Activated naive CD4-positive, alpha-beta T cell (primary cell): ENCODE data around the gene DGKI.
"Not testable (repeated sequence)": the region's sequence is repeated elsewhere in the genome, so short reads cannot be mapped to it uniquely, and the experiment has no call there.

Experiments used
- DNase-seq, 4 experiments: peaks; one replicate each; lab custom pipeline; 2025; lab: John Stamatoyannopoulos, UW

Gene DGKI

DNA sequence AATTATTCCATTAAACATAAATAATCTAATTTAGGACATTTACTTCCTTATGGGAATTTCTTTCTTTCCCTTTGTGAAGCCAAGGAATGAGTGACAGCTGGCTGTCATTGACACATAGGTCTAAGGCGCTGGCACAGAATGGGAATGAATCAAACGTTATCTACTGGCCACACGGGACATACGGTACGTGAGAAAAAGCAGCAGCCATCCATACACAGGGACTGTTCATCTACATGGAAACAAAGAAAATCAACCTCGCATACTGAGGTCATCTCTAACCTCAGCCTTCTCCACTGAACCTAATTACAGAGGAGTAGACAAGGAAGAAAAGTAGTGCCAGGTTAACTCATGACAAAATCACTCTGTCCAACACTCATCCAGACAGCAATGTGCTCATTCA lies 376.9 kb downstream of the DGKI start:
- DNase-seq, result no peak

DNA sequence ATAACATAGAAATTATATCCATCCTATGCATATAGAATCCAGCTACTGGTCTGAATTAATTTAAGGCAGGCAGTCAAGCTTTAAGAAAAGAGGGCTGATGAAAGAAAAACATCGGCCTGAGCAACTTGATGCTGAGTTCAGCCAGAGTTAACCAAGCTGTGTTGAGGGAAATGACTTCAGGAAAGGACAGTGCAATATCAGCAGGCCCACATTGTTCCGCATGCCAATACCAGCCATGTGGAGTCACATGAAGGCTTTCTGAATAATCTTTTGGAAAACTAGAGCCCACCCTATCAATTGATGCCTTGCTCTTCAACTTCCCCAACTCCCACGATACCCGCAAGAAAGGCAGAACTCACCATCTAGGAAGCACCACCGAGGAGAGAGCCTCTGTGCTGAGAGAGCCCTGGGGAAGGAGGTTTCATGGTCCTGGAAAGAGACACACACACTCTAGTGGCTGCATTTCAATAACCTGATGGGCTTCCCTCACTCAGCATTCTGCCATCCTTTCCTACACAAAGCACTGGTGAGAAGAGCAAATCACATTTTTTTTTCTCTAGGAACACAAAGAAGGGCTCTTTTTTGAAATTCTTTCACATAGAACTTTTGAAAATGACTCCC lies 377.5 kb downstream of the DGKI start:
- DNase-seq, result no peak

DNA sequence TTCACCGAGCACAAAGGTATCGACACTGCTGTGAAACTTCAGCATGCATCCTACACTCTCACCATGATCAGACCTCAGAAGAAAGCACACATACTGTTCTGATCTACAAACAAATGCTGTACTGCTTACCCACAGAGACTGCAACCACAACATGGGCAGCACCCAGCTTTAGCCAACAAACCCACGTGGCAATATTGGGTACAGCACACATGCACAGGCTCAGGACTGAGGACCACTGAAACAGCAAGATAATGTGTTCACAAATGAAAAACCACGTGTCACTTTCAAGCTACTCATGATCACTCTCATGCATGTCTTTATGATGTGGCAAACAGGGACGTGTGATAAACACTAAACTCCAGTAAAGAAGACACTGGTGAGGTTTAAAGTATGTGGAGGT lies 383.9 kb downstream of the DGKI start:
- DNase-seq, result no peak

DNA sequence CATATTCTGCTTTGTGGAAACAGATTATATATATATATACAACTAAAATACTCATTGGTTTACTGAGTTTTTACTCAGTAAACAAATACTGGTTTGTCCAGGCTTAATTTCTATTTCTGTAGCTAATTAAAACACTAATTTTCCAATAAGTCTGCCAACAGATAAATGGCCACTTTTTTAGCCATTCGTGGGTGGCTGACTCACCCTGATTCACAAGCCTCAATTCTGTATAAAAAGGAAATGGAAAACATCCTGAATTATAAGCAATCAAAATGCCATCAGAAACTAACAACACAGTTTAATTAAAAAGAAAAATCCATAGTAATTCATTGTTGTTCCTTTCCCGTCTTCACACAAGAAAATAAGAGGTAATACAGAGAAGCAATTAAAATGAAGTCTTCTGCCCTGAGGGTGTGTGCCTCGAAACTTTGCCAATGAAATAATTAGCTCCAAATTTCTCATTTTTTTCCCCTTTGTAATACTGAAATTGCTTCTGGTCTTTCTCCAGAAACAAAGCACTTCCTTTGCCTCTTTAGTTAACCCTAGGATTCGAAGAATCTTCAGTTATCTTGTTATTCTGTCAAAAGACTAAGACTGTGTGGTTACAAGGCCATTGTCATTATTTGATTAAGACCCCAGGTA lies 384.6 kb downstream of the DGKI start:
- no peak for DNase-seq

DNA sequence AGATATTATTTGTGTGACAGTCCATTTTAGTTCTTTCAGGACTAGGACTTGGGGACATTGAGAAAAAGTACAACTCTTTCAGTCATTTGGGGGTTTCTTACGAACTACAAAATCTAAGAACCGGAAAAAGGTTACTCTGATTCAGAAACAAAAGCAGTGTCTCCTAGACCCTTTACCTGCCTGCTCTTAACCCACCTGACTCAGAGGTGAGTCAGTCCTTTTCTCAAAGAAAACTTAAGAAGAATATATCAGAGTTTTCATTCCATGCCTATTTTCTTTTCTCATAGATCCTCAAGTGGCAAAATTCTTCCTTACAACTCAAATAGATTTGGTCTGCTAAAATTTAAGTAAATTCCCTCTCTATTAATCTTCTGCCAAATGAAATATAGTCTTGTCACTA lies 388.4 kb downstream of the DGKI start:
- DNase-seq, result no peak

DNA sequence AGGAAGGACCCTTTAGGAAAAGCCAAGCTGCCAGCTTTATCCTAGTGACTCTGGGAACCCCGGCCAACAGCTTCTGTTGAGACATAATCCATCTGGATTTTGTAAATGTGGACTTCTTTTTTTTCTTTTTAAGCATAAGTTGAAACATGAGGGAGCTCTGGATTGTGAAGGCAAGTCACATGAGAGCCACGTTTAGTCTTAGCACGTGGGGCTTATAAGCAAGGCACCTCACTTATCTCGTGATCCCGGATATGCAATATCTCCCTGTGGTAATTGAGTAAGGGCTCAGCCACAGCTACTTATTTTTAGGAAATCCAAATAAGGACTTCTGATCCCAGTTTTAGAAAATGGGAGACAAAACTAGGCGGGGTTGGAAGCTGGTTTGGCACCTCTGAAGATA lies 392.0 kb downstream of the DGKI start:
- no peak for DNase-seq

DNA sequence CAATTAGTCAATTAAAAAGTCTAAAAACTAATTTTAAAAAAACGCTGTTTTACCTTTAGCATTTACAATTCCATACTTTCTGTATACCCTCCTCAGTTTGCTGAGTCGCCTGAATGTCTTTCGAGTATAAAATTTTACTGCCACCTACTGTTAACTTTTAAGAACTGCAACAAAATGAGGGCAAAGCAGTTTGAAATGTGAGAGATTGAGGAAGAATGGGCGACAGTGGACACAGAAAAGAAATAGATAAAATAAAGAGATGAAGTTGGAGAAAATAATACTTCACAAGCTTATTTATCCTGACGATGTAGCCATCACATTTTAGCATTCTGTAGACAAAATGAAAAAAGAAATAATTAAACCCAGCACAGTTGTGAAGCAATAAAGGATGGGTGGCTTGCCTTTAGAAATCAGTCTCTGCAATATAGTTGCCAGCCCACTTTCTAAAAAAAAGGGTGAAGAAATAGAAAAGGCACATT lies 392.5 kb downstream of the DGKI start:
- no peak for DNase-seq

DNA sequence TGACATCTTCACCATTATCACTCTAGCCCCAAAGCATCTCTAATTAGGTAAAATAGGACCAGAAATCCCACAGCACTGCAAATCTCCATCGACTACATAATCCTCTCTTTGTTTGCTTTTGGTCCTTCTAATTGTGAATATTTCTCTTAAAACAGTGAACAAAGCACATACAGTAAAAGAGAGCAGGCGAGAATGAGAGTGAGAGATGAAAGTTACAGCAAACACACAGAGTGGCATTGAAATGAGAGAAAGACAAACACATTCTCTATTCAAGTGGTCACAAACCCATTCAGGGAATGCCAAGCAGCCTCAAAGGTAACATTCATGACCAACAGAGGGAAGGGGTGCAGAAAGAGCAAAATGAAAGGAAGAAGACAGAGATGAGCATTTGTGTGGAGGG lies 393.4 kb downstream of the DGKI start:
- DNase-seq, result no peak

DNA sequence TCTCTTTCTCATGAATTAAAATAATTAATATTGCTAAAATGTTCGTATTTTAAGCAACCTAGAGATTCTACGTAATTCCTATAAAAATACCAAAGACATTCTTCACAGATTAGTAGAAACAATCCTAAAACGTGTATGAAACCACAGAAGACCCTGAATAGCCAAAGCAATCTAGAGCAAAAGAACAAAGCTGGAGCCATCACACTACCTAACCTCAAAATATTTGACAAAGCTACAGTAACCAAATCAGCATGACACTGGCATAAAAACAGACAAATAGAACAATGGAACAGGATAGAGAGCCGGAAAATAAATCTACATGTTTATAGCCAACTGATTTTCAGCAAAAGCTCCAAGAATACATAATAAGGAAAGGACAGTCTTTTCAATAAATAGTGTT lies 397.8 kb downstream of the DGKI start:
- no peak for DNase-seq

DNA sequence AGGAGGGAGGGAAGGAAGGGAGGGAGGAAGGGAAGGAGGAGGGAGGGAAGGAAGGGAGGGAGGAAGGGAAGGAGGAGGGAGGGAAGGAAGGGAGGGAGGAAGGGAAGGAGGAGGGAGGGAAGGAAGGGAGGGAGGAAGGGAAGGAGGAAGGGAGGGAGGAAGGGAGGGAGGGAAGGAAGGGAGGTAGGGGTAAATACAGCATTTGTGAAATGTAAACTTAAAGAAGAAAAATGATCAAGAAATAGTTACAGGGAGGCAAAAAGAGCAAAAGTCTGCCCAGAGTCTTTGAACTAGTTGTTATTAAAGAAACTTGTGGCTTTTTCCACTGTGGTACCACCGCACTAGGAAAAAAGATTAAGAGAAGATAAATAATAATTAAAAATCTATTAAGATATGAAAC lies 398.2 kb downstream of the DGKI start:
- DNase-seq, result not testable (repeated sequence)

DNA sequence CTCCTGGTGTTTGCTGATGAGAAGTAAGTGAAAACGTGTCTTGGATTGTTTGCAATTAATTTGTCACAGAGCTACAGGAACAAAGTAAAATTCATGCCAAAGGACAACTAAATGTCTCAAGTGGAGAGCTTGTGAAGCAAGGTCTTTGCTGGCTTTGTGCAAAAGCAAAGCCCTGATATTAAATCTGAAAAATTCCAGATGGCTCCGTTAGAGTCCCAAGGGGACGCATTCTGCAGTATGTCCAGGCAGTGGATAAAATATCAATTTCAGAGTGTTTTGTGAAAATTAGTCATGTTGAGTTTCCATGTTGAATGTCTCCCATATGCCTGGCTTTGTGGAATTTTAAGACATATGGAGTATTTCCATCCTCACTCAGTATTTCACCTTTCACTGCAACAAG lies 400.7 kb downstream of the DGKI start:
- DNase-seq, result no peak

DNA sequence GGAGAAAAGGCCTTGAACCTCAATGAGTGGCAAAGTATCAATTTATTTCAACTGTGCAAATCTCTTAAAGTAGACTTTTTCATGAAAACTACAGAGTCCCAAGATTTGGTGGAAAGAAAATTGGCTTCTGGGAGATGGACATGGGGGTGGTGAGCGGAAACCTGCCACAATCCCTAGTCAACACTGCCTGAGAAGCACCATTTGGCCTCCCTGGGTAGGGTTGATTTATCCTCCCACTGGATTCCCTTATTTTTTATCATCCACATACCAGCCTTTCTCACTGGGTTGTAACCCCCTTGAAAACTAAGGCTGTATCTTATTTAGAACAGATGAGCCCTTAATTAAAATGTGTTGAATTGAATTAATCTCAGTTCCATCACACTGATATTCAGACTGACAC lies 401.5 kb downstream of the DGKI start:
- DNase-seq, result no peak

DNA sequence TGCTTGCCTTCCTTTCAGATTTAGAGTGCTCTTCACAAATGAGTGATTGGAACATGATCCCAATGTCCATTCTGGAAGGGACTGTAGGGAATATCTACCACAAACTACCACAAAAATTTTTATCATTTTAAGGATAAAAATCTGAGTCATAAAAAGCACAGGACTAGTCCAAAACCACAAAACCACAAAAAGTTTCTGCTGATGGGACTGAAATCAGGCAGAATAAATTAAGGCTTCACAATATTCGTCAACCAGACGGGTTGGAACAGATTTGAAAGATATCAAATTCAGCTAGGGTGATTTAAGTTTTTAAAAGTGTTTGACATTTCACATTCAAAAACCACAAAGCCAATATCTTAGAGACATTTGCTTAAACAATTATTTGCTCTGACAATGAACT lies 403.2 kb downstream of the DGKI start:
- no peak for DNase-seq

DNA sequence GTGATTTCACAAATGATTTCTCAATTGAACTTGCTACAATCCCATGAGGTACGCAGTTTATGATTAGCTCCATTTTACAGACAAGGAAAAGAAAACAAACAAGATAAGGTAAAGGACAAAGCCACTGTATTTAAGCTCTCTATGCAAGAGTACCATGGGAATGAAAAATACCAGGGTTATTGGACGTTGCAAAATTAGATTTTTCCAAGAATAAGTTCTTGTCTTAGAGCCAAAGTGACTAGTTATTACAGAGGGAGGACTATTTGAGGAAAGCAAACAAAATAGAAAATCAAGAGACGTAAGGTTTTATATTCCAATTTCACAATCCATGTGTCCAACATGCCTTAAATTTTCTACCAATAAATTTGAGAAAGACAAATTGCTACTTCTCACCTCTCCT lies 405.3 kb downstream of the DGKI start:
- DNase-seq, result no peak

DNA sequence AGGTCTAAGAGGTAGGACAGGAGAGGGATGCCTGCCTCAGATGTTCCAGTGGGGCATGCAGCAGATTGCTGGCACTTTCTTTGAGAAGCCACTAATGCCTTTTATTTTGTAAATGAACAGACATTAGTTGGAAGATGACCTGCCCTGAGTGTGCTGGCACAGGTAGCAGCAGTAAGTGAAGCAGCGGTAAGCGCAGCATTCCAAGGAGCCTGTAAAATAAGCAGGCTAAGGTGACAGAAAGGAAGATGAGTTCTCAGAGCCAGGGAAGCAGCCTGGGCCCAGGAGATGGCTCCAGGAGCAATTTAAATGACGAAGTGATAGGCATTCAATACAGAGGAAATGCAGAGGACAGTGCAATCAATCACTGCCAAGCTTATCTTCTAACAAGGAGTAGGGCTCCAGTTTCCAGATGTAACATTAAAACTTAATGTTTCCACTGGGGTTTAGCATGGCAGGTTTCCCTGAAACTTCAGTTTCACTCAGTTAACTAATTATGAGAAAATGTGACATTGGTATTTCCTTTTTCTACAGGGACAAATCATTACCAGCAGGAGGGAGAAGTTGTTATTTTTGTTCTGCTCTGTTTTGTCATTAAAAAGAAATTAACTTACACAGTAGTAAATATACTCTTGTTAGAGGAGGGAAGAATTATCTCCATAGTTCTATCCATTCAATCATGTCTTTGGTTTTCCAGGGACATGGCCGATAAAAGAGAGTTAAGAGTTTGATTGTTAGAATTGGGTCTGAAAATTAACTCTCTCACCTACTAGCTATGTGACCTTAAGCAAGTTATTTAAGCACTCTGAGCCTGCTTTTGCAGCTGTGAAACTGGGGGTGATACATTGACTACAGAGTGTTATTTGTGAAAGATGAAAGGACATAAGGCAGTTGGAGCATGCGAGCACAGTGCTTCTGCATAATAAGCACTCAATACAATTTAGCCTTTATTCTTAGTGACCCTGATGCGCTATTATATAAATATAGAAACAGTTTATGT lies 406.6 kb downstream of the DGKI start:
- no peak for DNase-seq

DNA sequence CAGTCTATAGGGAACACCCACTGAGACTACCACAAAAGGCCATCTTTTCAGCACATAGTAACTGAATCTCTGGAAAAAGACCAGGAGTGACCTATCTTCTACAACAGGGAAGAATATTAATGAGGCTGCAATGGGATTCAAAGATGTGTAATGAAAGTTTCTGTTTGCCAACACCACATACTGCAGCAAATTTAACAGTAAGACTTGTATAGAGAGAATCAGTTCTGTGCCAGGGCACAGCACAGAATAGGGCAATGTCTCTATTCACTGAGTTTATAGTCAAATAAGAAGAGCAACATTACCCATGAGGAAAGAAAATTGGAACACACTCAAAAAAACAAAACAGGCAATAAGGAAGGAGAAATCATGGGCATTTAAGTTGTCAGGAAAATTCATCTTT lies 411.8 kb downstream of the DGKI start:
- DNase-seq, result no peak

DNA sequence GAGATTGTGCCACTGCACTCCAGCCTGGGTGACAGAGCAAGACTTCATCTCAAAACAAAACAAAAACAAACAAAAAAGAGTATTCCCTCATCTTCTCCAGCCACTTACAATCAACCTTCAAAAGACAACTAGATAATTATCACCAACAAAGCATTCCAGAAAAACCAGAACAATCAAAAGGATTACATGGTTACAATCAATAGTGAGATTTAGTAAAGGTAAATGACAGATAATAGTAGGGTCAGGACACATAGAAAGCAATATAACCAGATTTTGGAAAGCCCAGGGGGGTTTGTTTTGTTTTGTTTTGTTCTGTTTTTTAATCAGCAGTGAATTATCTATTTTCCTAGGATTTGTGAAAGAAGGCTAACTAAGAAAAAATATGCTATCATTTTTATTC lies 412.2 kb downstream of the DGKI start:
- no peak for DNase-seq

DNA sequence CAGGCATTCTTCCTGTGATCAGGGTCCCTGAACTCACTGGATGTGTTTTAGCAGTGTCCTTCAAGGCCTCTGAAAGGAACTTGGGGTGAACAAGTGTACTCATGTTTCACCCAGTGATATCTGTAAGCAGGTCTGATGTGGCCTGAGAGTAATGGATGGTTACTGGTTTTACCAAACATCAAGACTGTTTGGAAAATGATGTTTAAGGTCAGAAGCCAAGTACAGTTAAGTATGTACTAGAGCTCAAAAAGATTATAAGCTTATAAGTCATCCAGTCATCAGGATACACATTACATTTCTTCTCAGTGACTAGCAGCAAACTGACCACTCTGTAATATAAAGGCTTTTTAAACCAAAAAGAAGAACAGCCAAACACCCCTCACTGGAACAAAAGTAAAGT lies 423.5 kb downstream of the DGKI start:
- DNase-seq, result no peak

DNA sequence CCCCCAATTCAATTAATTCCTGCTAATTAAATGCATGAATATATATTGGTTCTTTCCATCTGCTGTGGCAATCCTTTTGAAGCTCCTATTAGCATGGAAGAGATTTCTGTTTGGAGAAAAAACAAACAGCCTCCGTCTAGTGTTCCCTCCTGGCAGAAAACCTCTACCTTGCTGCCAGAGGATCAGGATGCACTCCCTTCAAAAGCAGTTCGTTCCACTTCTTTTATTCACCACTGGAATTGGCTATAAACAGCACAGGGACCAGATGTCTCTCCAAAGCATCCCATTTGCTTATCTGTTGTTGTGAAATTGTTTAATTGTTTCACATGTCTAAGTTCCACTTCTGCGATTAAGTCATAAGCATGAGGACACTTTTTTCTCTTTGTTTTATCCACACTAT lies 425.4 kb downstream of the DGKI start:
- DNase-seq, result no peak

DNA sequence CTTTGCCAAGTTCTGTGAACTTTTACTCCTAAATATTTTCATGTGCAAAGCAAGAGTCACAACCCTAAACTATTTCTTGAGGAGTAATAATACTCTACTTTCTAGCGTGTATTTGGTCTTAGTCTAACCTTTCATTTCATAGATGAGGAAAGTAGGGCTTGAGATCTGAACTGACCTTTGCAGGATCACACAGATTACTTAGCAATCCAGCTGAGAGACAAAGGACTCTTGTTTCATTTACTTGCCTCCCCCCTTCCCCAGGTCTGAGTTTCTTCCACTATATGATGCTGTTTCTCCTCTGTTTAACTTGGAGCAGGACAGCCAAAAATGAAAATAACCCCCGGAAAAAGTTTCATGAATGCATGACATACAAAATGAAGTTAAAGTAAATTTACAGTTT lies 427.9 kb downstream of the DGKI start:
- DNase-seq, result no peak

DNA sequence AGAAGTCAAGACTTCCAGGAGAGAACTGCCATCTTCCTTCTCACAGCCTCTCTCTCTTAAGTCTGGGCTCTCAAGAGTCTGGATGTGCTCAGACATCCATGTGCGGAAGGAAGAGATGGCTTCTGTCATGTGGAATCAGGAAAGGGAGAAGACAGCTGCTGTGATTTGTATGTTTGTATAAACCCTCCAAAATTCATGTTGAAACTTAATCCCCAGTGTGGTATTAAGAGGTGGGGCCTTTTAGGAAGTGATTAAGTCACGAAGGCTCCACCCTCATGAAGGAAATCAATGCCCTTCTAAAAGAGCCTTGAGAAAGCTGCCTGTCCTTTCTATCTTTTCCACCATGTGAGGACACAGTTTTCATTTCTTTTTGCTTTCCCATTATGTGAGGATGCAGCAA lies 429.3 kb downstream of the DGKI start:
- DNase-seq, result no peak

DNA sequence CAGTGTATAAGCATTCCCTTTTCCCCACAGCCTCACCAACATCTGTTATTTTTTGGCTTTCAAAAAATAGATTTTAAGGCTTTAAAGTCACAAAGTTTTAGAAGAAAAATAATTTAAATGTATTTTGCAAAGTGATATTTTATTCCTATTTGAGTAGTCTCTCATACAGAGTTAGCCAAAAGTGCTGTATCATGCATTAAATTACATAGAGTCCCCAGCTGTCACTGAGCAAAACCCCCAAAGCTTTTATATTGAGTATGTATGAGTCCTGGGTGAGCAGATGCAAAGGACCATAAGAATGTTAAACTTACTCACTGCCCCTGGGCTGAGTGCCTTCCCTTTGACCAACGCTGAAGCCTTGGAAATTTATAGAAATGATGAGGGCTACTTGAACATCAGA lies 432.9 kb downstream of the DGKI start:
- no peak for DNase-seq

DNA sequence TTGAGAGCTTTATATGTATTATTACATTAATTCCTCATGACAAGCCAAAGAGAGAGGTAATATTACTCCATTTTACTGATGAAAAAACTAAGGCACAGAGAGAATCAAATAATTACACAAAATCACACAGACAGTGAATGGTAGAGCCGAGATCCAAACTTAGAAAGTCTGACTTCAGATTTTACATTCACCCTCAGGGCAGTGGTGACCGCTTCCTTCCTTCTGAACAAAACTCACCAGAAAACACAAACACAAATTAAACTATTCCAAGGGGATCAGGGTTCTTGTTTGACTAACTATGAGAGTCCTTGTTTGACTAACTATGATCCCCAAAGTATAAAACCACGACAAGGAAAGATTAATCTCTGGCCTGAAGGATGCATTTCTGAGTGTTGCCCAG lies 435.3 kb downstream of the DGKI start:
- no peak for DNase-seq
